ENCODE data around the gene DOCK4.

The DOCK4 gene

DNA sequence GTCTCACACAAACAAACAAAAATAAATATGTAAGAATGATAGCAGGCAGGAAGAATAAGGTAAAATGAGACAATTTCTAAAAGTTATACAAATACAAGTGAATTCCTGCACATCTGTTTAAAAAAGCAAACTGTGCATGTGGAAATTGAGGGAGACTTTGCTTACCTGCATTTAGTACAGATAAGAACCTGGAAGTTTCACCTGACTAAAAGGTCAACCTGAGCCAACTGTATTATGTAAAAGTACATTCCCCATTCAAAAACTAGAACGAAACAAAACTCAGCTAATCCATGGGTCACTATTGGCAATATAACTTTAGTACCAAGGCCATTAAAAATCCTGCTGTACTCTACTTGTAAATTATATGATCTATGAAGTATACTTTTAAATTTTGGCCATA lies 127.1 kb downstream of the DOCK4 start:
- no peak for DNase-seq (ENCODE audit: low spot score)

DNA sequence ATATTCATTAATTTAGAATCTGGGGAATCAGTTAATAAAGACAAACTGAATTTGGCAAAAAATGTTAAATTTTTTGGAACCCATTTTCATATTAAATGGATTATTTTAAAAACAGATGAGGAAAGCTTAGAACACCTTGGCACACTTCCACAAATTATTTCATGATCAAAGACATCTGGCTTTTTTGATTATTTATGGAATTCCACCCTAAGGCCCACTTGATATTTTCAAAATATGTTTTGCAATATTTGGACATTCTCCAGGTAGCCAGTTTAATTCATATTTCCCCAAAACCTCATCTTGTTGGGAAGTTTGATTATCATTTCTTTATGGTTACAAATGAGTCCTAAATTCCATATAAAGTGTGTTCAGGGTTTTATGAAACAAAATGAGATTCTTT lies 129.9 kb downstream of the DOCK4 start:
- DNase-seq (ENCODE audit: low spot score), result no peak

- DNase-seq (ENCODE audit: low spot score), result no peak
Observed at GRCh38 chr7:112074464-112074863, 131.7 kb downstream of the DOCK4 start.

DNA sequence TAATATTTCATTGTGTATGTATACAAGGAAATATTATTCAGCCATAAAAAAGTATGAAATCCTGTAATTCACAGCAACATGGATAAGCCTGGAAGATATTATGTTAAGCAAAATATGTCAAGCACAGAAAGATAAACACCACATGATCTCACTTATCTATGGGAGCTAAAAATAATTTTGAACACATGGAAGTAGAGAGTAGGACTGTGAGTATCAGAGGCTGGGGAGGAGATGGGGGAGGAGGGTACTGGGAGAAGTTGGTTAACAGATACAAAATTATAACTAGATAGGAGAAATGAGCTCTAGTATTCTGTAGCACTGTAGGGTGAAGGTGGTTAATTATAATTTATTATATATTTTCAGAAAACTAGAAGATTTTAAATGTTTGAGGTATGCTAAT lies 132.7 kb downstream of the DOCK4 start:
- DNase-seq (ENCODE audit: low spot score), result no peak

DNA sequence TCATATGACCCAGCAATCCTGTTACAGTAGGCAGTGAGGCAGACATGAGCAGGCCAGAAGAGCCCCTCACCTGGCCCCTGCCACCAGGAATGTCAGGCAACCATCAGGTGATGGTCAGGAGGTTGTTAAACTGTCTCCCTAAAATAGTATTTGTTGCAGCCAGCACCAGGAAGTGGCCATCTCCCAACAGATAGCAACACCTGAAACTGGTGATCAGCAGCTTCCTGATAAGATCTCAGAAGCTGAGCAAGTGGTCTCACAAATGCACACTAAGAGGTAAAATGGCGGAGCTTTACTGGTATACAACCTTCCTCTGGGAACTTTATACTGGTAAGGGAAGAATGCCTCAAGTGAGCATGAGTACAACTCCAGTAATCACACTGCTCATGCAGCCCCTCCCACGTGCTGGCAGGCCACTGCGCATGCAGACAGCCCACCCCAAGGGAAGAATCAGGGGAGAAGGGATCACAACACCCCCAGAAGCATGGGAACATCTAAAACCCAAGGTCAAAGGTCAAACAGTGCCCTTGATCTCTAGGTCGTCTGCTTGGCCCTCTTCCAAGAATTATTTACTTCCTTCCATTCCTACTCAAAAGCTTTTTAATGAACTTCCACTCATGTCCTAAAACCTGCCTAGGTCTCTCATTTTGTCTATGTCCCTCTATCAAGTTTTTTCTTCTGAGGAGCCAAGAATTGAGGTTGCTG lies 133.5 kb downstream of the DOCK4 start:
- no peak for DNase-seq (ENCODE audit: low spot score)

DNA sequence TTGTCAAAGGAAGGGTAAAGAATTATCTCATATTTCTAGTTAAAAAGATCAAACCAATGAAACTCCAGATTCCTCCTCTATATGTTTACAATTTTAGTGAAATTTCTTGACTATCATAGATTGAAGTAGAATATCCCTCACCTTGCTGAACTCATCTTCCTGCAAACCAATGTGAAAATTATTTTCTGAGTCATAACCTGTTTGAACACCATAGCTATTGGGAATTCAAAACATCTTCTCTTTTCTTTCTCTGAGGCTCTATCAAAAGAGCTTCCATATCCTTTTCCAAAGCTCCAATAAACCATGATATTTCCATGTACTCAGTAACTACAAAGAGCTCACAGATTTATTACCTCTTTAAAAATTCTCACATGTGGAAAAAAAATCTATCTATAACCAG lies 134.3 kb downstream of the DOCK4 start:
- no peak for DNase-seq (ENCODE audit: low spot score)

DNA sequence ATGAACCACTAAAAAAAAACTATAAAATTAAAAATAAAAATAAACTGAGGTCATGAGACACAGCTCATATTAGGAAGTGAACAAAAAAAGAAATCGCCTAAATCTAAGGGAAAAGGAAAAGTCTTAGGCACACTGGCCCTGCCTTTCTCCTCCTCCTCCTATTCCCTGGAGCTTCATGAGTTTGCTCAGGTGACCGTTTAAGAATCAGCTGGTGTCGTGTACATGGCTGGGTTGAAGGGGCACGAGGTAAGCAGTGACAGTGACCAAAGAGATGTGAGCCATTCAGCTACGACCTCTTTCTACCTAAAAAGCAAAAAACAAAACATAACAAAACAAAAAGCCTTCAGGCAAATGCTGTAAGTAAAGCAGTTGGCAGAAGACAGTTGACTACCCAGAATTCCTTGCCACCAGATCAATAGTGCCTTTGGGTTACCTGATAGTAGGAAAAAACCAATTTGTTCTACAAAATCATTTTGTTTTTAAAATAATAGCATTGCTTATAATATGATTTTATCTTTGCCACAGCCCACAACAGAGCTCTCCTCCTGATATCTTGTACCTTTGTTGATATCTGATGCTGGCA lies 135.4 kb downstream of the DOCK4 start:
- no peak for DNase-seq (ENCODE audit: low spot score)

DNA sequence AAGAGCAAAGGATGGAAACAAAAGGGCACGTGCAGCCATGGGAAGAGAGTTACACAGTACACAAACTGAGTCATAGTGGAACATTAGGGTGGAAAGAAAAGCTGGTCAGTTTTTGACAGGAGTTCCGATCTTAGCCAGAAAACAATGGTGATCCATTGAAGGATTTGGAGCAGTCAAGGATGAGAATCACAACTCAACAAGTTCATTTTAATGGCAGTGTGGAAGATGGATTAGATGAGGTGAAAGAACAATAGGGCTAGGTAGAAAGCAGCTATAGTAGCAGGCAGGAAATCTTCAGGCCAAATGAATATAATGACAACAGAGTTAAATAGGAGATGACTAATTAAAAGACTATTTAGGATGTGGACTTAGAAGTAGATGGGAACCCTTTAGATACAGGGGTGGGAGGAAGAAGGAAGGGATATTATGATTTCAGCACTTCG lies 136.3 kb downstream of the DOCK4 start:
- DNase-seq (ENCODE audit: low spot score), result no peak

DNA sequence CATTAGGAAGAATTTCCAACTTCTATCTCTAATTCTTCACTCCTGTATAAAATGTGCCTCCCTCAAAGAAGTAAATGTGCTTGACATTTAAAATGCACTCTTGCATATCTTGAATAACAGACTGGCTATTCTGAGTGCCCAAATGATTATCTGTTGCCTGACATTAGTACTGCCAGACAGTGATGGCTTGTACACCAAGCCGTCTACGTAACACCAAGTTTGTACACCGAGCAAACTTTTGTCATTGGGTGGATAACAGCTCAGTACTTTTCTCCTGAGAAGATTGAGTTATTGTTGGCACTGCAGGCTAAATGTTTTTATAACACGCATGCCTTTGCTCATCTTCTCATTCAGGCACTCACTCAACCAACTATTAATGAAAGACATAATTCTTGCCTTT lies 137.2 kb downstream of the DOCK4 start:
- no peak for DNase-seq (ENCODE audit: low spot score)

DNA sequence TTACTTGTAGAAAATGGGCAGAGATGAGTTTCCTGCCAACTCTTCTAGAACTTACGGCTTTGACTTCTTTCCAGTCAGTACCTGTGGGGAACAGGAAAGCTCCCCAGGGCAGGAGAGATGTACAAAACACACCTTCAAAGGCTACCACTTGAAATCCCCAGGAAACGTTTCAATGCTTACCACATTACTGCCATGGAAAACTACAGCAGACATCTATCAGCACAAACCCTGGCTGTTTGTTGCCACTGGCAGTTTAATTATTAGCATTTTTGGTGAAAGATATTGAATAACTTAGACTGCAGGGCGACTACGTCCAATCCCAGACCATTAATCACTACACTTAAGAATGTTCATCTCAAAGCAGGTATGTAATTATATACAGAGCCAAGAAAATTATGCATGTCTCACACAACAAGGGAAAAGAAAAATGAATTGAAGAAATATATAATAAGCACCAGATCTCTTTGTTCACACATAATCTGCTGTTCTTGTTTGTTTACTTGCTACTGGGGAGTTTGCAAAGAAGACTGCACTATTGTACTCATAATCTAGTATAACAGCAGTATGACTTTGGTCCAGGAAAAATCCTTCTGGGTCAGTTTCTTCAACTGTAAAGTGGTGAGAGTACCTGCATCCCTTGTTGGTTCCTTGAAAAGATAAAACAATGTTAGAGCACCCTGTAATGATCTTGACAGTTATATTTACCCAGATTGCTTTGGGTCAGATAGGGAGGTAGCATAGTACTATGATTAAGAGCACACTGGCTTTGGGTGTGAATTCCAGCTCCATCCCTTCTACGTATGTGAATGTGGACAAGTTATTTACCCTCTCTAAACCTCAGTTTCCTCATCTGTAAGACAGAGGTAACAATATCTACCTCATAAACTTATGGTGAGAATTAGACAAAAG lies 138.3 kb downstream of the DOCK4 start:
- DNase-seq (ENCODE audit: low spot score), result peak; percentile 58

GRCh38 chr7:112067200-112067599 lies 139.0 kb downstream of the DOCK4 start:
- no peak for DNase-seq (ENCODE audit: low spot score)

- DNase-seq (ENCODE audit: low spot score), result no peak
Observed at GRCh38 chr7:112065758-112066157, 140.4 kb downstream of the DOCK4 start.

GRCh38 chr7:112064627-112065385 lies 141.4 kb downstream of the DOCK4 start:
- DNase-seq (ENCODE audit: low spot score), result no peak

- no peak for DNase-seq (ENCODE audit: low spot score)
Observed at GRCh38 chr7:112063974-112064373, 142.2 kb downstream of the DOCK4 start.

DNA sequence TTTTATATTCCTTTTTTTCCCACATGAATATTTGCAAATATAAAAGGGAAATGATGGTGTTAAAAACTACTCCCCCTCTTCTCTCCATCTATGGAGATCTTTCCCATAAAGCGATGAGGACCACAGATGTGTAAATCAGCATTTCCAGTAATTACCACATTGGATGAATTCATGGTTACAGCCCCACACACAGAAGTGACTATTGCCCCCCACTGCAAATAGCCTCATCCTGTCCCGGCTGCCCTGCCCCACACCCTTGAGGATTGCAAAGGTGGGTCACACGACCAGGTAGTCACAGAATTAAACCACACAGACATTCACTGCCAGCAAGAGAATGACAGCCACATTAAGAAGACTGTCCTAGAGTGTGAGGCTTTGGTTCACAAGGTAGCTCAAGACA lies 145.1 kb downstream of the DOCK4 start:
- no peak for DNase-seq (ENCODE audit: low spot score)

- no peak for DNase-seq (ENCODE audit: low spot score)
Observed at GRCh38 chr7:112060625-112061024, 145.6 kb downstream of the DOCK4 start.

DNA sequence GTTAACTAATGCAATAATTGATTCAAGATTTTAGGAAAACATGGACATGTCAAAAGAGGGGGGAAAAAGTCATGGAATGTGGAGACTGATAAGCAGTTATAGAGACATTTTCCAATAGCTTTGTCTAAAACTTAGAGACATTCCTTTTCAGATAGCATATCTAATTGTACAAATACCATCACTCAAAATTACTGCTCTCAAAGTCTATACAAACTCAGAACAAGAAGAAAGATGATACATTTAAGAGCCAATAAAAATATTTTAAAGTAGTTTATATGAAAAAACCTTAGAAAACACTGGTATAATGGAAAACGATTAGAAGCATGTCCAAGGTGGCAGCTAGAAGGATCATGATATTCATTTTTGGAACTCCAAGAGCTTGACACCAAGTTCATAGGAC lies 146.5 kb downstream of the DOCK4 start:
- no peak for DNase-seq (ENCODE audit: low spot score)

DNA sequence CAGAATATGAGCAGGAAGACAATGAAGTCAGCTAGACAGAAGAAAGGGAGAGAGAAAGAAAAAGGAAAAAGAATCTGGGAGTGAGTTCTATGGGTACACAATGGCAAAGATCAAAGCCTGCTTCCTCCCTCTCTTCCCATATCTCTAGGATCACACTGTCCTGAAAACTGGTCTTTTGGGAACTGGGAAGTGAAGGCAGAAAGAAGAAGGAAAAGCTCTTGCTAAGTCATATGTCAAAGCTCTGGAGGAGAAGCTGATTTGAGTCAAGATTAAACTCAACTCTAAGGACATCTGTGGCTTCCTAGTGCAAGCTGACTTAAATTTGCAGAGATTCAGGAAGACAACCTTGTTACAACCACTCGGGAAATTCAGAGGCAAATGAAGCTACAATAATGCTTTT lies 147.5 kb downstream of the DOCK4 start:
- DNase-seq (ENCODE audit: low spot score), result peak; percentile 58

DNA sequence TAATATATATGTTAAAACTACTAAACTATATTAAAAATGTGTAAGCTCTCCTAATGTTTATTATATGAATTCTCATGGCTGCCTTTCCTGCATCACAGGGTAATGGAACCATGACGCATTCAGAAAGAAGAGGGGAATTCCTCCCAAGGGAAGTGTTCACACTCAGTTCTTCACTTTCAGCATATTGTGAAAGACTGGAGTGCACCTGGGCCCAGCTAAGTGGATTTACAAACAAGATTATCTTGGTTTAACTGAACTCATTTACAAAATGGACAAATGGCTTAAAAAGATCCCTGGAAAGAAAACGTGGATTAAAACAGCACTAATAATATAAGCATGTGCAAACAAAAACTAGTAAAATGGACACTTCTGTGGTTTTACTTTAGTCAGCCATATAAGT lies 149.8 kb downstream of the DOCK4 start:
- DNase-seq (ENCODE audit: low spot score), result no peak

DNA sequence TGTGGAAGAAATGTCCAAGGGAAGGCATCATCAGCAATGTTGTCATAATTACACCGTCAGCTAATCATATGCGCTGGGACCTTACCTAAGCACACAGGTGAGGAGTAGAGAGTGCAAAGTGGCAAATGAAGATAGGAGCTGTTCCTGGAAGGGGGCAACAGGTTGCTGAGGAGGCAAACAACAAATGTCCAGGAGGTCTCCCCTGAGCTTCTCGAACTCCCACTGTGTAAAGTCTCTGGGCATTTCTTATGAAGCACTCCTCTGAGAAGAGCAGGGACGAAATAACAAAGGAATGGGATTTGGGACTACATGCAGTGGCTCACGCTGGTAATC lies 152.5 kb downstream of the DOCK4 start:
- no peak for DNase-seq (ENCODE audit: low spot score)

GRCh38 chr7:112052993-112053736 lies 153.0 kb downstream of the DOCK4 start:
- no peak for DNase-seq (ENCODE audit: low spot score)

- DNase-seq (ENCODE audit: low spot score), result no peak
Observed at GRCh38 chr7:112052498-112052897, 153.7 kb downstream of the DOCK4 start.

Data from pons (tissue), 1 donor.